Measurements from ENCODE around the gene LSAMP. TPM values are rescaled to one million over a fixed set of nuclear protein-coding genes. Genes with fewer than 3 reads are reported as not detected.

Gene LSAMP
- total and polyA plus RNA-seq, 2 donors (not counting 3 experiments of a cell fraction or from before 2014, with no cell fraction given) = not detected

- no peak for FAIRE-seq
- no peak overlapping the region for H3K4me2 ChIP-seq (ENCODE audit: insufficient read depth, low read length)
- no peaks in the 10 kb centered on the region for H3K9me3 ChIP-seq (replicated peaks; ENCODE audit: control insufficient read depth, insufficient read depth, low read length)
- dilution Hi-C loops (cut with MboI; ENCODE audit: extremely low pct_ligation_motif_present, low sequenced_read_pairs) (no loop called here), intact Hi-C loops (cut with micrococcal nuclease) (no loop called here)
- H3K4me3 ChIP-seq (replicated peaks in 1 of 3; ENCODE audit: insufficient read depth in 1 of 3, low read depth in 1 of 3, low read length in 3 of 3) = no peak overlapping the region
- DNase-seq (ENCODE audit: low read depth, low spot score) = no peak
- TF ChIP-seq MAX (IDR thresholded peaks at IDR 0.05; ENCODE audit: insufficient read depth, insufficient read length) (no peak), POLR2A (IDR thresholded peaks at IDR 0.05; ENCODE audit: low read depth, low read length) (no peak), FOS (IDR thresholded peaks at IDR 0.05; ENCODE audit: borderline replicate concordance, insufficient read depth, low read length) (no peak), EZH2 (IDR thresholded peaks at IDR 0.05; ENCODE audit: borderline replicate concordance, low read depth, low read length, severe bottlenecking) (no peak), MYC (IDR thresholded peaks at IDR 0.05; ENCODE audit: low read depth, low read length) (no peak), JUN (IDR thresholded peaks at IDR 0.05; ENCODE audit: borderline replicate concordance, insufficient read depth, insufficient read length, low read depth) (no peak), POLR2AphosphoS5 (IDR thresholded peaks at IDR 0.05; ENCODE audit: insufficient read depth, low read depth, low read length) (no peak), CTCF (IDR thresholded peaks at IDR 0.05; ENCODE audit: extremely low read depth in 1 of 2, insufficient read depth in 1 of 2, low read depth in 1 of 2, low read length in 2 of 2) (no peak), GATA2 (IDR thresholded peaks at IDR 0.05; ENCODE audit: insufficient read depth, insufficient read length, low read depth, low read length) (no peak)
- no peaks in the 10 kb centered on the region for H3K27me3 ChIP-seq (ENCODE audit: control insufficient read depth in 2 of 2, insufficient read depth in 2 of 2, low read length in 2 of 2)
- no peaks in the 10 kb centered on the region for H3K36me3 ChIP-seq (ENCODE audit: control insufficient read depth in 2 of 2, extremely low read depth in 1 of 2, insufficient read depth in 2 of 2, low read length in 2 of 2)
- no peaks in the 10 kb centered on the region for H4K20me1 ChIP-seq (replicated peaks; ENCODE audit: control insufficient read depth, extremely low read depth, insufficient read depth, low read length)
- no peaks in the 10 kb centered on the region for H3K9me1 ChIP-seq (replicated peaks; ENCODE audit: control insufficient read depth, extremely low read depth, insufficient read depth, low read length)
- no peak overlapping the region for H2AFZ ChIP-seq (ENCODE audit: low read depth, low read length)
- no peaks in the 10 kb centered on the region for H3K4me1 ChIP-seq (ENCODE audit: control insufficient read depth, extremely low read depth, insufficient read depth, low read length)
- no peak overlapping the region for H3K27ac ChIP-seq (ENCODE audit: insufficient read depth, low read depth, low read length)
- ChIA-PET POLR2A (no interaction called here), CTCF (no interaction called here)
- H3K79me2 ChIP-seq (ENCODE audit: control insufficient read depth, insufficient read depth, low read length) = no peaks in the 10 kb centered on the region
- no TSS peak for BruUV-seq (replicated peaks)
- H3K9ac ChIP-seq (replicated peaks; ENCODE audit: extremely low read depth, insufficient read depth, low read length) = no peak overlapping the region
Observed at GRCh38 chr3:116018646-116019045, 426.6 kb downstream of the LSAMP start.
